Suppressor macrophage (primary cell): Measurements from ENCODE around the gene G6PC1.
"Not testable (repeated sequence)": the region's sequence is repeated elsewhere in the genome, so short reads cannot be mapped to it uniquely, and the experiment has no call there.

ENCODE experiments used
- DNase-seq, 4 experiments: peaks; one replicate each; pipeline ENCODE4 v3.0.0-alpha.2; 2020 to 2022

The G6PC1 gene

GRCh38 chr17:42904110-42904469 lies 3.5 kb downstream of the G6PC1 start:
- DNase-seq: no peak

GRCh38 chr17:42906772-42907446 lies 6.3 kb downstream of the G6PC1 start:
- peak in 3 of 4 experiments; percentile 30 to 57 (median 54) for DNase-seq

DNA sequence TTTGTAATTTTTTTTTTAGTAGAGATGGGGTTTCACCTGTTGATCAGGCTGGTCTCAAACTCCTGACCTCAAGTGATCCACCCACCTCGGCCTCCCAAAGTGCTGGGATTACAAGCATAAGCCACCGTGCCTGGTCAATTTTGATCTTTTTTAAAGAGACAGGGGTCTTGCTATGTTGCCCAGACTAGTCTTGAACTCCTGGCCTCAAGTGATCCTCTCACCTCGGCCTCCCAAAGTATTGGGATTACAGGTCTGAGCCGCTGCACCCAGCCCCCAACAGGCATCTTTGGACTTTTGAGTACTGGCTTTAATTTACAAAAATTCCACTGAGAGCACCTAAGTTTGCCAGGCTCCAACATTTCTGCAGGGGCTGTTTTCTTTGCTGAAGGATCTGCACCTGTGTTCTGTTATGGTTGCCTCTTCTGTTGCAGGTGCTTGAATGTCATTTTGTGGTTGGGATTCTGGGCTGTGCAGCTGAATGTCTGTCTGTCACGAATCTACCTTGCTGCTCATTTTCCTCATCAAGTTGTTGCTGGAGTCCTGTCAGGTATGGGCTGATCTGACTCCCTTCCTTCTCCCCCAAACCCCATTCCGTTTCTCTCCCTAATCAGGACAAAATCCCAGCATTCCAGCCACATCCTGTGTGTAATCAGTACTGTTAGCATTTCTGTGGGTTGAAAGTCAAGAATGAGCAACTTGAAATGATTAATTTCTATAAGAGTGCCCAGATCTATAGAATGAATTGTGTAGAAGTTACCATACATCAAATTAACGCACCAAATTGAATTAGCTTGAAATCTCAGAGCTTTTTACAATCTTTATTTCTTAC lies 8.5 kb downstream of the G6PC1 start:
- DNase-seq: no peak

DNA sequence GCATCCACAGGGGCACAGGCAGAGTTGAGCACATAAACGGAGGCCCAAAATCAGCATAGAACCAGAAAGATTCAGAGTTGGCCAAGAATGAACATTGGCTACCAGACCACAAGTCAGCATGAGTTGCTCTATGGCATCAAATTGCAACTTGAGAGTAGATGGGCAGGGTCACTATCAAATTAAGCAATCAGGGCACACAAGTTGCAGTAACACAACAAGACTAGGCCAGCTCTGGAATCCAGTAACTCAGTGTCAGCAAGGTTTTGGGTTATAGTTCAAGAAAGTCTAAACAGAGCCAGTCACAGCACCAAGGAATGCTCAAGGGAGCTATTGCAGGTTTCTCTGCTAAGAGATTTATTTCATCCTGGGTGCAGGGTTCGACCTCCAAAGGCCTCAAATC lies 12.9 kb downstream of the G6PC1 start:
- DNase-seq: no peak

DNA sequence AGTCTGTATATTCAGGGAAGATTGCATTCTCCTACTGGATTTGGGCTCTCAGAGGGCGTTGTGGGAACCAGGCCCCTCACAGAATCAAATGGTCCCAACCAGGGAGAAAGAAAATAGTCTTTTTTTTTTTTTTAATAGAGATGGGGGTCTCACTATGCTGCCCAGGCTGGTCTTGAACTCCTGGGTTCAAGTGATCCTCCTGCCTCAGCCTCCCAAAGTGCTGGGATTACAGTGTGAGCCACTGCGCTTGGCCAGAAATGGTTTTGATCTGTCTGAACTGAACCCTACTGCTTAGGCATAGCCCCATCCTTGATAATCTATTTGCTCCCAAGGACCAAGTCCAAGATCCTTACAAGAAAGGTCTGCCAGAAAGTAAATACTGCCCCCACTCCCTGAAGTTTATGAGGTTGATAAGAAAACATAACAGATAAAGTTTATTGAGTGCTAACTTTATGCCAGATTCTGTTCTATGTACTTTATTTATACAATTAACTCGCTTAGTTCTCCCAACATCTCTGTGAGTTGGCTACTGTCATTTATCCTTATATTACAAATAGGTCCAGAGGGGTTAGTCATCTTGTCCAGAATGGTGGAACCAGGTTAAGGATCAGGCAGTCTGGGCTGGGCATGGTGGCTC lies 13.5 kb downstream of the G6PC1 start:
- no peak for DNase-seq

GRCh38 chr17:42915288-42915687 lies 14.7 kb downstream of the G6PC1 start:
- not testable (repeated sequence) for DNase-seq

DNA sequence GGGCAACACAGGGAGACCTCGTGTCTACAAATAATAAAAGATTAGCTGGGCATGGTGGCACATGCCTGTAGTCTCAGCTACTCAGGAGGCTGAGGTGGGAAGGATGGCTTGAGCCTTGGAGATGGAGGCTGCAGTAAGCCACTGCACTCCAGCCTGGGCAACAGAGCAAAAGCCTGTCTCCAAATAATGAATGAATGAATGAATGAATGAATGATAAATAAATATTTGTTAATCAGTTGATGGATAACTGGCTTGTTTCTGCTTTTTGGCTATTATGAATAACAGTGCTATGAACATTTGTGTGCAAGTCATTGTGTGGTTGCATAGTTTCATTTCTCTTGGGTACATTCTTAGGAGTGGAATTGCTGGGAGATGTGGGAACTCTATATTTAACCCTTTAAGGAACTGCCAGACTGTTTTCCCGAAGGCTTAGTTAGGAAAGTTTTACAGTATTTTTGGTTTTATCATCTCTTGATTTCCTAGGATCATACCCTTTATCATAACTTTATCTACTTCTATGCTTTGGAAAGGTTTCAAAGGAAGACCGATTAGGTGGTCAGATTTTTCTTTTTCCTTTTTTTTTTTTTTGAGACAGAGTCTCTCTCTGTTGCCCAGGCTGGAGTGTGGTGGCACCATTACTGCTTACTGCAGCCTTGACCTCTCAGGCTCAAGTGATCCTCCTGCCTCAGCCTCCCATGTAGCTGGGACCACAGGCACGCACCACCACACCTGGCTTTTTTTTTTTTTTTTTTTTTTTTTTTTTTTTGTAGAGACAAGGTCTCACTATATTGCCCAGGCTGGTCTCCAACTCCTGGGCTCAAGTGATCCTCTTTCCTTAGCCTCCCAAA lies 16.0 kb downstream of the G6PC1 start:
- DNase-seq: not testable (repeated sequence)

- no peak for DNase-seq
These were observed 16.6 kb downstream of the G6PC1 start for GRCh38 chr17:42917236-42917603.

GRCh38 chr17:42918902-42919521 lies 18.4 kb downstream of the G6PC1 start:
- no peak for DNase-seq

DNA sequence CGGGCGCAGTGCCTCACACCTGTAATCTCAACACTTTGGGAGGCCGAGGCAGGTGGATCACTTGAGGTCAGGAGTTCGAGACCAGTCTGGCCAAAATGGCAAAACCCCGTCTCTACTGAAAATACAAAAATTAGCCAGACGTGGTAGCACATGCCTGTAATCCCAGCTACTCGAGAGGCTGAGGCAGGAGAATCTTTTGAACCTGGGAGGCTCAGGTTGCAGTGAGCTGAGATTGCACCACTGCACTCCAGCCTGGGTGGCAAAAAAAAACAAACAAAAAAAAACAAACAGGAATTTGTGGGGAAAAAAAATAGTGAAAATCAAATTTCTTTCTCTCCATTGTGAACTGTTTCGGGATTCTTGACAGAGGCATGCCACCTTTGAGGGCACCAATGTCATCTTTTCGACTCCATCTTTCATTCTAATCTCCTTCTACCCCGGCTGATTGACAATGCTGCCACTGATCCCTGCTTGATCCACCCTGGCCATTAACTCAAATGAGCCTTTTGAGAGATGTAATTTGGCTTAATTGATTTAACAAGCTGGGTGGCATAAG lies 19.0 kb downstream of the G6PC1 start:
- not testable (repeated sequence) for DNase-seq

- DNase-seq: no peak
These were observed 19.7 kb downstream of the G6PC1 start for GRCh38 chr17:42920106-42920900.

GRCh38 chr17:42920922-42921321 lies 20.3 kb downstream of the G6PC1 start:
- no peak for DNase-seq

GRCh38 chr17:42922294-42922693 lies 21.7 kb downstream of the G6PC1 start:
- no peak for DNase-seq

GRCh38 chr17:42923472-42923871 lies 22.9 kb downstream of the G6PC1 start:
- not testable (repeated sequence) for DNase-seq

GRCh38 chr17:42924891-42925290 lies 24.3 kb downstream of the G6PC1 start:
- no peak for DNase-seq

- peak; percentile 86 to 96 (median 90) for DNase-seq
These were observed 28.3 kb downstream of the G6PC1 start for GRCh38 chr17:42928714-42929496.

GRCh38 chr17:42929497-42929844 lies 28.9 kb downstream of the G6PC1 start:
- peak in 1 of 4 experiments; percentile 14 for DNase-seq

DNA sequence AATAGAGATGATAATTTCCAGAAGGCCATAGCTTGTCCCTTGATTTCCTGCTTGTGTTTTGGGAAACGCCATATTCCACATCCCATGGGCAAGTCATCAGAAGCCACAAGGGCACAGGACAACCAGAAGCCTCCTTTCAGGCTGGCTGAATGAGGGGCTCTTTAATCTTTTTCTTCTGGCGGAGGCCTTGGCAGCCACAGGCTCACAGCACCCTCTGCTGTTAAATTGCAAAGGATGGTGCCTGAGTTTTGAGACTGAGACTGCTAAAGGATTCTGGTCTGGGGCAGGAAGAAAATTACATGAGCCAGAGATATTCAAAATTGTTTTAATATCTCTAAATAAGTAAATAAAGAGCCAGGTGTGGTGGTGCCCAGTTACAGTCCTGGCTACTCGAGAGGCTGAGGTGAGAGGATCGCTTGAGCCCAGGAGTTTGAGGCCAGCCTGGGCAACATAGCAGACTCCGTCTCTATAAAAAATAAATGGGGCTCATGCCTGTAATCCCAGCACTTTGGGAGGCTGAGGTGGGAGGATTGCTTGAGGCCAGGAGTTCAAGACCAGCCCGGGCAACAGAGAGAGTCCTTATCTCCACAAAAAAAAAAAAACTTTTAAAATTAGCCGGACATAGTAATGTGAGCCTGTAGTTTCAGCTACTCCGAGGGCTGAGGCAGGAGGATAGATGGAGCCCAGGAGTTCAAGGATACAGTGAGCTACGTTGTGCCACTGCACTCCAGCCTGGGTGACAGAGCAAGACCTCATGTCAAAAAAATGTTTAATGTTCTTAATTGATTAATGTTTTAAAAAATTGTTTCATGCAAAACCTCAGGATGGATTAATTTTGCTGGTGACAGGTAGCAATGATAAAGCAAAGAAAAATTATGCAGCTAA lies 37.4 kb downstream of the G6PC1 start:
- peak; percentile 41 to 69 (median 66) for DNase-seq

DNA sequence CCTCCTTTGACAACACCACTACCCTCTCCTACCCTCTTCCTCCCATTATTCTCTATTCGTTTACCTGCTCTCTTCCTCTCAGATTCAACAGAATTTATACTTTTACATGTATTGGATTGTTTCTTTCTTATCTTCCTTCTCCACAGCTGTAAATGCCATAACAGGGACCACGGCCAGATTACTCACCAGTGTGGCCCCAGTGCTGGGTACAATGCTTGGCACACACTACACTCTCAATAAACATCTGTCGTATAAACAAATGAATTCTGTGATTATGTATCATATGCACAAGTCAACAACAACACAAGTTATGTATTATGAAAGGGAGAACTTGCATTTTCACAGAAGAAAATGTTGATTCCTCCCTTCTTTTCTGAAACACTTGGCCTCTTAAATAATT lies 43.6 kb downstream of the G6PC1 start:
- DNase-seq: no peak
